Activated naive CD4-positive, alpha-beta T cell treated with anti-CD3 and anti-CD28 coated beads, Interleukin-2, amount 10 ng/mL, durations not matched to agents 7 days and 5 days (primary cell): ENCODE data around the gene TCEA3.
A peak's percentile ranks its signal among the peaks of the same experiment; 100 is the strongest.

Experiments
- CTCF ChIA-PET: fragments of 350-600 bp; sonication (Branson Sonifier 250); formaldehyde crosslinking; loops from one replicate; lab custom pipeline; 2021; ENCODE audit warnings: antibody characterized with exemption; lab: Charles Lee
- DNase-seq: peaks from one replicate; pipeline ENCODE4 v3.0.0-alpha.2; 2020
- H3K27ac Mint-ChIP-seq: one replicate; pipeline ENCODE4 v1.8.0; 2021; ENCODE audit warnings: mild to moderate bottlenecking, moderate library complexity, mixed read lengths
- H3K27me3 Mint-ChIP-seq: one replicate; pipeline ENCODE4 v1.8.0; 2021; ENCODE audit warnings: mild to moderate bottlenecking, mixed read lengths
- H3K36me3 Mint-ChIP-seq: one replicate; pipeline ENCODE4 v1.8.0; 2021; ENCODE audit warnings: mixed read lengths
- H3K4me1 Mint-ChIP-seq: one replicate; pipeline ENCODE4 v1.8.0; 2021; ENCODE audit warnings: mixed read lengths
- H3K4me3 Mint-ChIP-seq: one replicate; pipeline ENCODE4 v1.8.0; 2021; ENCODE audit warnings: mild to moderate bottlenecking, moderate library complexity, mixed read lengths
- H3K9me3 Mint-ChIP-seq: one replicate; pipeline ENCODE4 v1.8.0; 2021; ENCODE audit warnings: mixed read lengths

Gene TCEA3

DNA sequence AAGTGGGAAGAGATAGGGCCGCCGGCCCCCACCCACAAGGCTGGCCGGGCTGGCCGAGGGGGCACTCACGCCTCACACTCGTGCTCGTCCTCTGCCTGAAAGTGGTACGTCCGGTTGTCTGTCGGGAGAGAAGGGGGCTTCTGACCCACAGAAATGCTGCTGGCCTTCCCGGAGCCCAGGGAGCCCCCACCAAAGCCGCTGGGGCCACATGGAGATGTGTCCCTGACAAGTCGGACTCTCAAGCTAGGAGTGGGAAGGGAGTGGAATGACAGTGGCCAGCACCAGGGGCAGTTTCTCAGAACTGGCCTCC is 12.8 kb upstream of the TCEA3 start:
- Mint-ChIP-seq H3K36me3 (no peaks in the 10 kb centered on the region), H3K9me3 (no peaks in the 10 kb centered on the region), H3K4me3 (no peak overlapping the region), H3K27ac (no peak overlapping the region), H3K4me1 (no peaks in the 10 kb centered on the region), H3K27me3 (peaks cover 58% of the 10 kb centered on the region)
- no peak for DNase-seq
- CTCF ChIA-PET: no interaction called here

GRCh38 chr1:23436520-23437354 is 12.2 kb upstream of the TCEA3 start:
- H3K27me3 Mint-ChIP-seq: peaks cover 56% of the 10 kb centered on the region
- H3K36me3 Mint-ChIP-seq: no peaks in the 10 kb centered on the region
- no peak overlapping the region for H3K27ac Mint-ChIP-seq
- DNase-seq: peak; percentile 52
- H3K4me3 Mint-ChIP-seq: no peak overlapping the region
- H3K9me3 Mint-ChIP-seq: no peaks in the 10 kb centered on the region
- CTCF ChIA-PET: no interaction called here
- no peaks in the 10 kb centered on the region for H3K4me1 Mint-ChIP-seq

DNA sequence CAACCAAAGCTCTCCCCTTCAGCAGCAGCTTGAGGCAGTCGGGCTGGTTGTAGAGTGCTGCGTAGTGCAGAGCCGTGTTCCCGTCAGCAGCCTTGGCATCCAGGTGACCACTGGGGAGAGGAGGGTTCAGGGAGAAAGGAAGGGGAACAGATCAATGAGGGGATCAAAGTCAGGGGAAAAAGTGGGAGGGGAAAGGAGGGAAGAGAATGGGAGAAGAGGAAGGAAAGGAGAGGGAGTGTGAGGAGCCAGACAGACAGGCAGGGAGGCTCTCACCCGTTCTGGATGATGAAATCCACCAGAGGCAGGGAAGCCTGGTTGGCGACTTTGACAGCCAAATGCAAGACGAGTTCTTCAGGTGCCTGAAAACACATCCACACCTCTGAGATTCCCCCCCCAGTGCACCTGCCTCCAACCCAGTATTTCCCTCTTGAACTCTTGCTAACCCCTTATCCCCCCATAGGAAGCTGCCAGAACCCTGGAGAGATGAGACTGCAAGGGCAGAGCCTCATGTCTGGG is 9.8 kb upstream of the TCEA3 start:
- H3K36me3 Mint-ChIP-seq: no peaks in the 10 kb centered on the region
- H3K4me1 Mint-ChIP-seq: no peaks in the 10 kb centered on the region
- CTCF ChIA-PET: no interaction called here
- H3K9me3 Mint-ChIP-seq: no peaks in the 10 kb centered on the region
- no peak overlapping the region for H3K27ac Mint-ChIP-seq
- peaks cover 68% of the 10 kb centered on the region for H3K27me3 Mint-ChIP-seq
- H3K4me3 Mint-ChIP-seq: no peak overlapping the region
- no peak for DNase-seq

DNA sequence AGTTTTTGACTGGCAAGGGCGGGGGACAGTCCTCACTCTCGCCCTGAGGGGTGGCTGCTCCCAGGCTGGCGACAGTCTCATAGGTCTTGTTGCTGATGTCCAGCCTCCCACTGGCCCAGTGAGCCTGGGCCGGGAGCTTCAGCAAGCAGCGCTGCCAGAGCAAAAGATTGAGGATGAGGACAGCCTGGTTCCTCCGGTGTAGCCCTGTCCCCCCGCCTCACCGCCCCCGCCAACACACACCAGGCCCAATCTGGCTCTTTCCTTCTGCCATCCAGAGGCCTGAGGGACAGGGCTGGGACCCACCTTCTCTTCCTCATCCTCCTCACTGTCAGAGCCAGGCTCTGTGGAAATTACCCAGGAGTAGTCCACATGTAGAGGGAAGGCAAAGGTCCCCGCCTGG is 8.6 kb upstream of the TCEA3 start:
- peaks cover 73% of the 10 kb centered on the region for H3K27me3 Mint-ChIP-seq
- no peak overlapping the region for H3K27ac Mint-ChIP-seq
- H3K4me3 Mint-ChIP-seq: no peak overlapping the region
- no peaks in the 10 kb centered on the region for H3K36me3 Mint-ChIP-seq
- no peaks in the 10 kb centered on the region for H3K4me1 Mint-ChIP-seq
- CTCF ChIA-PET: no interaction called here
- DNase-seq: no peak
- no peaks in the 10 kb centered on the region for H3K9me3 Mint-ChIP-seq

- H3K36me3 Mint-ChIP-seq: no peaks in the 10 kb centered on the region
- no peaks in the 10 kb centered on the region for H3K4me1 Mint-ChIP-seq
- no peaks in the 10 kb centered on the region for H3K9me3 Mint-ChIP-seq
- H3K27me3 Mint-ChIP-seq: peaks cover 75% of the 10 kb centered on the region
- H3K4me3 Mint-ChIP-seq: no peak overlapping the region
- CTCF ChIA-PET: no interaction called here
- H3K27ac Mint-ChIP-seq: no peak overlapping the region
- DNase-seq: no peak
These were observed 6.9 kb upstream of the TCEA3 start for GRCh38 chr1:23431431-23431830.

- Mint-ChIP-seq H3K36me3 (no peaks in the 10 kb centered on the region), H3K27me3 (peaks cover 75% of the 10 kb centered on the region), H3K9me3 (no peaks in the 10 kb centered on the region), H3K4me1 (peaks cover 2% of the 10 kb centered on the region), H3K4me3 (no peak overlapping the region), H3K27ac (no peak overlapping the region)
- DNase-seq: no peak
- CTCF ChIA-PET: no interaction called here
These were observed 6.3 kb upstream of the TCEA3 start for GRCh38 chr1:23430803-23431202.

DNA sequence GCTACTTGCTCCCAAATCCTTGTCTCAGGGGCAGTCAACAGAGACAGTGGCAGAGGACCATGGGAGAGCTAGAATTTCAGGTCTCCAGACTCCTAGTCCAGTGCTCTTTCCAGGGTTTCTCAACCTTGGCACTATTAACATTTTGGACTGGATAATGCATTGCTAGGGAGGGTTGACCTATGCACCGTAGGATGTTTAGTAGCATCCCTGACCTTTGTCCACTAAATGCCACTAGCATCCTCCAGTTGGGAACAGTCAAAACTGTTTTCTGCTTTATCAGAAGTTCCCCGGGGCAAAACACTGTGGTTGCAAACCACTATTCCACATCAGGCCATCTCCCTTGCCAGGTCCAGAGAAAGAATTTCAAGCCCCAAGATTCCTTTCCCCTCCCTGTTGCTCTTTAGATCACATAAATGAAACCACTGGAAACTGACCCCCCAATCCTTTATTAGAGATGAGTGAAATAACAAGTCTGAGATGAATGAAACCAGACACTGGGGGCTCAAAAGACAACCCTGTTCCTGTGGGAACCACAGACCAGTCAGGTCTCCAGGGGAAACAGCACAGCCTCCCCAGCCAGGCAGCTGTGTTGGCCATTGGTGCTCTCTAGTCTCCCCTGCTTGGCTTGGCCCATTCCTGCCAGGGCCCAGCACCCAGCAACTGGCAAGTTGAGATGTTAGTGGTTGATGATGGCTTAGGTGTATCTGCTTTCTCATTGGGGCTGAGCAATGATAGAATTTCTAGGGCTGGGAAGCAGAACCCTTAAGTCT is 3.8 kb upstream of the TCEA3 start:
- DNase-seq: no peak
- Mint-ChIP-seq H3K4me3 (no peak overlapping the region), H3K36me3 (no peaks in the 10 kb centered on the region), H3K4me1 (peaks cover 11% of the 10 kb centered on the region), H3K9me3 (no peaks in the 10 kb centered on the region), H3K27ac (no peak overlapping the region), H3K27me3 (peaks cover 83% of the 10 kb centered on the region)
- CTCF ChIA-PET: no interaction called here

GRCh38 chr1:23427550-23427949 is 3.0 kb upstream of the TCEA3 start:
- H3K27me3 Mint-ChIP-seq: peaks cover 82% of the 10 kb centered on the region
- H3K4me3 Mint-ChIP-seq: no peak overlapping the region
- CTCF ChIA-PET: no interaction called here
- DNase-seq: no peak
- H3K36me3 Mint-ChIP-seq: no peaks in the 10 kb centered on the region
- peaks cover 19% of the 10 kb centered on the region for H3K4me1 Mint-ChIP-seq
- H3K9me3 Mint-ChIP-seq: no peaks in the 10 kb centered on the region
- H3K27ac Mint-ChIP-seq: no peak overlapping the region

- H3K27ac Mint-ChIP-seq: no peak overlapping the region
- no peak overlapping the region for H3K4me3 Mint-ChIP-seq
- H3K27me3 Mint-ChIP-seq: peaks cover 77% of the 10 kb centered on the region
- CTCF ChIA-PET: interaction anchor here (2.3 kb wide), 1 partner anchor 23 kb away, joined by 9 read pairs; no protein-coding TSS in a partner anchor
- DNase-seq: no peak
- peaks cover 6% of the 10 kb centered on the region for H3K36me3 Mint-ChIP-seq
- peaks cover 26% of the 10 kb centered on the region for H3K4me1 Mint-ChIP-seq
- H3K9me3 Mint-ChIP-seq: no peaks in the 10 kb centered on the region
These were observed 2.3 kb upstream of the TCEA3 start for GRCh38 chr1:23426828-23427227.

DNA sequence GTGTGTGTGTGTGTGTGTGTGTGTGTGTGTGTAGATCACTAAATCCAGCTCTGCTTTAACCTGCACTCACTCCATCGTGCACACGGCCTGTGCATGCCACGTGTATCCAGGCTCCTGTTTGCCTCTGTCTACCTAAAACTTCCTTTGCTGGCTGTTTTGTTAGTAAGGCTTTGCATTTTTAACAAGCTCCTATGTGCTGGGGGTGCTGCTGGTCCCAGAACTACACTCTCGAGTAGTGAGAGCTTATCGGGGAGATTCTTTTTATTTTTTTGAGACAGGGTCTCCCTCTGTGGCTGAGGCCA is 596 bp upstream of the TCEA3 start:
- Mint-ChIP-seq H3K4me1 (peaks cover 39% of the 10 kb centered on the region), H3K4me3 (peak overlapping the region; percentile 87), H3K36me3 (peaks cover 12% of the 10 kb centered on the region), H3K27ac (no peak overlapping the region), H3K9me3 (no peaks in the 10 kb centered on the region), H3K27me3 (peaks cover 71% of the 10 kb centered on the region)
- CTCF ChIA-PET: interaction anchor here (0.8 to 2.3 kb wide), 3 partner anchors 21 to 231 kb away, joined by 3 to 9 read pairs (median 3); no protein-coding TSS in a partner anchor
- DNase-seq: no peak

DNA sequence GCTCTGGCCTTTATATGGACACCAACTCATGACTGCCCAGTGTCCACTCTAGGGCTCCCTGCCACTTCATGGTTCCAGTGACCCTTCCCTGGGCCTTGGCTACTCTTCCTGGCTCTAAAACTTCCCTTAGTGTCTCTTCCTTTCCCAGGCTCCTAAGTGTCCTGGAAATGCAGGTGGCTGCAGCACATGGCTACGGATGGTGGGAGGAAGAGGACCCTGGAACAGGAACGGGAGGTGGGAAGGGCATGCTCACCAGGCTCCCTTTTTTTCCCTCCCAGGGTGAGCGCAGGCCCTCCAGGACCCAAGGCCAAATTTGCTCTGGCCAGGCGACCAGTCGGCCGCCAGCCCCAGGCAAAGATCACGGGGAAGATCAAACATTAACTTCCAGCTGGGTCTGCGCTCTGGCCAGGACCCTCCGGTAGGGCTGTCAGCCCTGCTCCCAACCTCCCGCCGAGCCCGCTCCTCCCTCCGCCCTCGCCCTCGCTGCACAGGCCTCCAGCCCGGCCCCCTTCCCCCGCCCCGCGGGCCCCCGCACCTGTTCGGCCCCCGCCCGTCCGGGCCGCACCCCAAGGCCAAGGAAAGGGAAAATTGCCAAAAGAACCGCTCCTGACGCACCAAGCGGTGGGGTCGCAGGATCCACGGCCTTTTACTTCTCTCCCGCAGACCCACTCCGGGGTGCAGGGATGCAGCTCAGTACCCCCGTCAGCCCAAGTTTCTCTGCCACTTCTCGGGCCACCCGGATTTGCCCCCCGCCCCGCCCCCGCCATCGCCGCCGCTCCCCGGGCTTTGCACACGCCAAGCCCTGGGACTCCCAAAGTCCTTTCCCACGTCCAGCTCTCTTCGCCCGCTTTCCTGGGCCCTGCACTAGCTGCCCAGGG is 894 bp downstream of the TCEA3 start:
- H3K27me3 Mint-ChIP-seq: peaks cover 58% of the 10 kb centered on the region
- H3K4me1 Mint-ChIP-seq: peaks cover 50% of the 10 kb centered on the region
- peak overlapping the region; percentile 86 for H3K27ac Mint-ChIP-seq
- peak overlapping the region; percentile 87 for H3K4me3 Mint-ChIP-seq
- no peaks in the 10 kb centered on the region for H3K9me3 Mint-ChIP-seq
- peaks cover 17% of the 10 kb centered on the region for H3K36me3 Mint-ChIP-seq
- DNase-seq: peak; percentile 51
- CTCF ChIA-PET: interaction anchor here (2.5 kb wide), 1 partner anchor 20 kb away, joined by 8 read pairs; no protein-coding TSS in a partner anchor

DNA sequence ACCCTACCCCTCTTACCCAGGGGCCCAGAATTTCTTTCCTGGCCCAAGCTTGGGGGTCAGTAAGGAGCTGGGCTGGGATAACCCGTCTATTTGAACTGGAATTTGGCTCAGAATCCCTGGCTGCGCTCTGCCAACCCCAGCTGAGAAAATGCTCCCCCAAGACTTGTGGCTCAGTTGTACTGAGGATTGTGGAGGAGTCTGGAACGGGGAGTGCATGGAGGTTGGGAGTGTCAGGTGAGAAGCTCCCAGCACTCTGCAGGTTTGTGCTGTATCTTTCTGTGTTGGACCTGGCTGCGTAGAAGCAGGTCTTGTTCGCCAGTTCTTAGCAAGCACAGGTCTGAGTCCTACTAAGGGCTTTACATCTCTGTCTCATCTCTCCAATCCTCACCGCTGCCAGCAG is 1.6 kb downstream of the TCEA3 start:
- CTCF ChIA-PET: interaction anchor here (1.1 to 2.5 kb wide), 4 partner anchors 18 to 117 kb away, joined by 3 to 8 read pairs (median 6); no protein-coding TSS in a partner anchor

GRCh38 chr1:23422241-23422877 is 2.2 kb downstream of the TCEA3 start:
- Mint-ChIP-seq H3K9me3 (no peaks in the 10 kb centered on the region), H3K27me3 (peaks cover 45% of the 10 kb centered on the region), H3K36me3 (peaks cover 17% of the 10 kb centered on the region), H3K4me3 (peak overlapping the region; percentile 87), H3K27ac (peak overlapping the region; percentile 86), H3K4me1 (peaks cover 50% of the 10 kb centered on the region)
- CTCF ChIA-PET: interaction anchor here (1.1 to 2.5 kb wide), 4 partner anchors 17 to 118 kb away, joined by 3 to 8 read pairs (median 6); no protein-coding TSS in a partner anchor
- peak; percentile 88 for DNase-seq

More for the DNA sequence above, 1.6 kb downstream of the TCEA3 start:
- H3K4me1 Mint-ChIP-seq: peaks cover 50% of the 10 kb centered on the region
- H3K36me3 Mint-ChIP-seq: peaks cover 17% of the 10 kb centered on the region
- peaks cover 51% of the 10 kb centered on the region for H3K27me3 Mint-ChIP-seq
- peak overlapping the region; percentile 87 for H3K4me3 Mint-ChIP-seq
- peak; percentile 23 for DNase-seq
- H3K27ac Mint-ChIP-seq: peak overlapping the region; percentile 86
- H3K9me3 Mint-ChIP-seq: no peaks in the 10 kb centered on the region
